ENCODE data around the gene DPH1. TPM values are rescaled to one million over a fixed set of nuclear protein-coding genes. Genes with fewer than 3 reads are reported as not detected.
A peak's percentile ranks its signal among the peaks of the same experiment; 100 is the strongest.

The DPH1 gene
- total and polyA plus RNA-seq, 8 donors, result 11.6 to 188 (median 31.5) TPM

DNA sequence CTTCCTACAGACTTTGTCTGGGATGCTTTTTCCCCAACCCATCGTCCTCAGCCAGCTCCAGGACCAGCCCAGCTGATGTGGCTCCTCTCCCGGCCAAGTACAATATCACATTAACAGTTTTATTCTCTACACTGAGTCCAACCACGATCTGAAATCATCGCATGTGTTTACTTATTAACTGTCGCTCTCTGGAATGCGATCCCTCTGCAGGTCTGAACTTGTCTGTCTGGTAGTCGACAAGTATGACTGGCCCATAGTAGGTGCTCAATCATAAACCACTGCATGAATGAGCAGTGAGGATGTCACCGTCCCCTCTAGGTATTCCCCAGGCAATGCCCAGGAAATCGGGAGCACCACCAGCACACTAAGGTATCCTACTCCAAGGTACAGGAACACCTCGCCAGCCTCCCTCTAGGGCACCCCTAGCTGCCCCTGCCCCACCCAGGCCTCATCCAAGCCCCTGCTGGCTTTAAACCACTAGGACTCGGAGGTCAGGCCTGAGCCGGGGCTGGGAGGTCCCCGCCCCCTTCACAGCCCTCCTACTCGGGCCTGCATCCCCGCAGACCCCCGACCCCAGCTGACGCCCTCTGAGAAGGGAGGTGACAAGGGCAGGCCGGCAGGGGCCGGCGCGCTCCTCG is 32.5 kb upstream of the DPH1 start:
- intact Hi-C loops (cut with DNase I; ENCODE audit: low total_unique reads), result no loop called here
- Histone ChIP-seq H3K4me3 (peak overlapping the region; percentile 50 to 62 (median 58)), H3K4me1 (peaks cover 38 to 52% (median 48%) of the 10 kb centered on the region in 4 donors), H3K36me3 (no peaks in the 10 kb centered on the region), H3K27me3 (peaks cover 0 to 33% (median 7%) of the 10 kb centered on the region in 3 donors), H3K27ac (peak overlapping the region; percentile 32 to 86 (median 73)), H3K9me3 (no peaks in the 10 kb centered on the region)
- TF ChIP-seq, protein P1, sequence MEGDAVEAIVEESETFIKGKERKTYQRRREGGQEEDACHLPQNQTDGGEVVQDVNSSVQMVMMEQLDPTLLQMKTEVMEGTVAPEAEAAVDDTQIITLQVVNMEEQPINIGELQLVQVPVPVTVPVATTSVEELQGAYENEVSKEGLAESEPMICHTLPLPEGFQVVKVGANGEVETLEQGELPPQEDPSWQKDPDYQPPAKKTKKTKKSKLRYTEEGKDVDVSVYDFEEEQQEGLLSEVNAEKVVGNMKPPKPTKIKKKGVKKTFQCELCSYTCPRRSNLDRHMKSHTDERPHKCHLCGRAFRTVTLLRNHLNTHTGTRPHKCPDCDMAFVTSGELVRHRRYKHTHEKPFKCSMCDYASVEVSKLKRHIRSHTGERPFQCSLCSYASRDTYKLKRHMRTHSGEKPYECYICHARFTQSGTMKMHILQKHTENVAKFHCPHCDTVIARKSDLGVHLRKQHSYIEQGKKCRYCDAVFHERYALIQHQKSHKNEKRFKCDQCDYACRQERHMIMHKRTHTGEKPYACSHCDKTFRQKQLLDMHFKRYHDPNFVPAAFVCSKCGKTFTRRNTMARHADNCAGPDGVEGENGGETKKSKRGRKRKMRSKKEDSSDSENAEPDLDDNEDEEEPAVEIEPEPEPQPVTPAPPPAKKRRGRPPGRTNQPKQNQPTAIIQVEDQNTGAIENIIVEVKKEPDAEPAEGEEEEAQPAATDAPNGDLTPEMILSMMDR (IDR thresholded peaks at IDR 0.05), result no peak
- TF ChIP-seq POLR2A (IDR thresholded peaks at IDR 0.05) (no peak), POLR2AphosphoS5 (IDR thresholded peaks at IDR 0.05) (no peak), EP300 (IDR thresholded peaks at IDR 0.05) (no peak)
- peak in 1 of 2 donors; percentile 57 for DNase-seq
- 26 to 44% (median 32%) methylated on average over 10 to 22 of the region's 22 CpGs for WGBS, 5 donors

DNA sequence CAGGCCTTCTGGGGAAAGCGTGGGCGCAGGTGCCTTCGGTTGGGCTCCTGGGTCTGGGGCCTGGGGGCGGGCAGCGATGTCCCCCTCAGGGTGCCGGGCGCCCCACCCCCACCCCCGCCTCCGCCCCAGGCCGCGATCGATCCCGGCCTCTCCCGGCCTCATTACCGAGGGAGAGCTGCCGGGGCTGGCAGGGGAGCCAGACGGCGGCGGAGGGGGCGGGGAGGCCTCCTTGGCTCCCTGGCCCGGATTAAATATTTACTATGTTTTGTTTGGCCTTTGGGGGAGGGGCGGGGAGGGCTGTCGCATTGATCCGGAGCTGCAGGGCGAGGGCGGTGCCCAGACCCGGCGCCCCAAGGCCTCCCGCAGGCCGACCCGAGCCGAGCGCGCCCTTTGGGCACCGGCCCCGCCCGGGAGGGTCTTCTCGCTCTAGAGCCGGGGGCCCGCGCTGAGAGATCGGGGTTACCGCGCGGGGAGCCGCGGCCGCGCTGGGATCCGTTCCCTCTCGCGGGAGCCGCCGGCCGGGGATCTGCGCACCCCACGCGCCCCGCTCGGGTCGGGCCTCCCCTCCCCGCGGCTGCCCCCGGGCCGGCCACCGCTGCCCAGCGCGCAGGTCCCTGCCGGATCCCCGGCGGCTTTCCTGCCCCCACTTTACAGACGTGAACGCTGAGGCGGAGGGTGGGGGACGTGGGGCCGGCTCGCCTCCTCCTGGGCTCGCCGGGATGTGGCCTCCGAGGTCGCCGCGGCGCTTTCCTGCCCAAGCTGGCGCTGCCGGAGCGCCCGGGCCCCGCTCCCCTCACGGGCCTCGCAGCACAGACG is 31.8 kb upstream of the DPH1 start:
- peak; percentile 89 to 93 for DNase-seq
- Histone ChIP-seq H3K9me3 (no peaks in the 10 kb centered on the region), H3K36me3 (no peaks in the 10 kb centered on the region), H3K27me3 (peaks cover 0 to 33% (median 7%) of the 10 kb centered on the region in 3 donors), H3K27ac (peak overlapping the region; percentile 73 to 86 (median 75)), H3K4me1 (peaks cover 38 to 52% (median 48%) of the 10 kb centered on the region in 4 donors), H3K4me3 (peak overlapping the region; percentile 50 to 62 (median 58))
- no peak for TF ChIP-seq POLR2A (IDR thresholded peaks at IDR 0.05)
- no peak for TF ChIP-seq EP300 (IDR thresholded peaks at IDR 0.05)
- peak in 1 of 3 donors; percentile 11 for TF ChIP-seq POLR2AphosphoS5 (IDR thresholded peaks at IDR 0.05)
- TF ChIP-seq, protein P1 (IDR thresholded peaks at IDR 0.05), result no peak
- WGBS, 5 donors, result 0 to 5% (median 3%) methylated on average over 22 to 92 of the region's 92 CpGs
- intact Hi-C loops (cut with DNase I; ENCODE audit: low total_unique reads), result no loop called here

DNA sequence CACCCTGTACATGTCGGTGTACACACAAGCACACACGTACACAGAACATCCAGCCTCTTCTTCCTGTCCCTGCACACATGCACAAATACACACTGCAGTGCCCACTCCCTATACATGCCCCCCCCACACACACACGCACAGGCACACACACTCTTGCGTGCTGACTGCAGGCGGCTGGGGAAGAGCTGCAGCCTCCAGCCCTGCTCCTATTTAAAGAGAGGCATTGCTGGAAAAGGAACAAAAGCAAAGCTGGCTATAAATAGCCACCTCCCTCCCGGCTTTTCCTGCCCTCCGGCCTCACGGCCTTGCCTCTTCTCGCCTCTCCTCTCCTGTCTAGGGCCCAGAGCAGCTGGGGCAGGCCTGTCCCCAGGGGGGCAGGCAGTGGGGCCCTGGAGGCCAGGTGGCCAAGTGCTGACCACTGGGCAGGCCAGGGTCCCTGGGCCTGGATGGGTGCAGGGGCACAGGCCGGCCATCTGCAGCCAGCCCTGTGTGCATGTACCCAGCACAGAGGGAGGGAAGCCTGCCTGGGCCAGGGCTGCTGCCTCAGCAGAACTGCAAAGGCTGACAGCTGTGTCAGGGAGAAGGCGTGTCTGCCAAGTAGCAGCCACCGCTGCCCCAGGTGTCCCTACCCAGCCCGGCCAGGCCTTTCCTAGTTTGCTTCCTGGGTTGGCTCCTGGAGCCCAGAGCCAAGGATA is 30.2 kb upstream of the DPH1 start:
- WGBS, 5 donors, result 2 to 29% (median 19%) methylated on average over 10 to 13 of the region's 13 CpGs
- Histone ChIP-seq H3K36me3 (no peaks in the 10 kb centered on the region), H3K4me3 (no peak overlapping the region), H3K9me3 (no peaks in the 10 kb centered on the region), H3K4me1 (peaks cover 38 to 52% (median 48%) of the 10 kb centered on the region in 4 donors), H3K27ac (peak overlapping the region; percentile 70 to 86 (median 81)), H3K27me3 (peaks cover 0 to 33% (median 7%) of the 10 kb centered on the region in 3 donors)
- DNase-seq, result peak; percentile 81 to 84
- TF ChIP-seq POLR2AphosphoS5 (IDR thresholded peaks at IDR 0.05) (no peak), EP300 (IDR thresholded peaks at IDR 0.05) (no peak), POLR2A (IDR thresholded peaks at IDR 0.05) (no peak)
- TF ChIP-seq, protein P1 (IDR thresholded peaks at IDR 0.05), result no peak
- intact Hi-C loops (cut with DNase I; ENCODE audit: low total_unique reads), result no loop called here

DNA sequence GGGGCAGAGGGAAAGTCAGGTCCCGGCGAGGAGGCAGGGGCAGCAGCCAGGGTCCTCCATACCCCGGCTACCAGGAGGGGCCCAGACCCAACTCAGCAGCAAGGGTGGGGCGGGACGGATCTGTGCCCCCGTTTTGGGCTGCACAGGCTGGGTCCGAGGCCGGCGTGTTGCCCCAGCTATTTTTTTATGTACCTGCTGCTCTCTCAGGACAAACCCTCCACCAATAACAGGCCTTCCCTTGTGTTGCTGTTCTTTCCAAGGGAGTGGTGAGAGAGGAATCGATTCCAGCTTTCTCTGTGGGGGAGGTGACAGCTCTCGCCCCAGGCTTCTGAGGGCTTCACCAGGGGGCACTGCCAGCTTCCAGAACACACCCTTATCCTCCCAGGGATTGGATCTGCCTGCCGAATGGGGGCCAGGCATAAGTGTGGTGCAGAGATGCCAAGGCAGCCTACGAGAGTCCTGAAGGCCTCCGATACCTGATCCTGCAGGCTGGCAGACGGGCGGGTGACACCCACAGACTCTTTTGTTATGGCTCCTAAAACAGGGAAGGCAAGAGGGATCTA is 27.1 kb upstream of the DPH1 start:
- H3K27ac ChIP-seq, result no peak overlapping the region
- peak in 1 of 2 donors; percentile 41 for DNase-seq
- 68 to 77% (median 71%) methylated on average over 15 to 16 of the region's 16 CpGs for WGBS, 5 donors
- no peaks in the 10 kb centered on the region for H3K36me3 ChIP-seq
- no peak overlapping the region for H3K4me3 ChIP-seq
- intact Hi-C loops (cut with DNase I; ENCODE audit: low total_unique reads), result no loop called here
- peaks cover 21 to 29% (median 26%) of the 10 kb centered on the region in 4 donors for H3K4me1 ChIP-seq
- peaks cover 0 to 19% (median 4%) of the 10 kb centered on the region in 3 donors for H3K27me3 ChIP-seq
- no peaks in the 10 kb centered on the region for H3K9me3 ChIP-seq
- TF ChIP-seq POLR2AphosphoS5 (IDR thresholded peaks at IDR 0.05) (no peak), EP300 (IDR thresholded peaks at IDR 0.05) (no peak), POLR2A (IDR thresholded peaks at IDR 0.05) (no peak)
- TF ChIP-seq, protein P1 (IDR thresholded peaks at IDR 0.05), result no peak
